Activated CD4-positive, alpha-beta T cell treated with anti-CD3 and anti-CD28 coated beads, Interleukin-2, amount 10 ng/mL, durations not matched to agents 24 days and 14 days (primary cell): ENCODE measurements around the gene CYP2C18. TPM values are rescaled to one million over a fixed set of nuclear protein-coding genes. Genes with fewer than 3 reads are reported as not detected.
"Not testable (repeated sequence)": the region's sequence is repeated elsewhere in the genome, so short reads cannot be mapped to it uniquely, and the experiment has no call there.

Experiments
- DNase-seq: peaks from one replicate; pipeline ENCODE4 v3.0.0; 2022
- H3K27ac Mint-ChIP-seq: one replicate; pipeline ENCODE4 v1.8.0; 2022; ENCODE audit warnings: mild to moderate bottlenecking, mixed read lengths
- H3K27me3 Mint-ChIP-seq: one replicate; pipeline ENCODE4 v1.8.0; 2022; ENCODE audit warnings: mixed read lengths
- H3K36me3 Mint-ChIP-seq: one replicate; pipeline ENCODE4 v1.8.0; 2022; ENCODE audit warnings: low read depth, mild to moderate bottlenecking, mixed read lengths
- H3K4me1 Mint-ChIP-seq: one replicate; pipeline ENCODE4 v1.8.0; 2021; ENCODE audit warnings: mixed read lengths
- H3K4me3 Mint-ChIP-seq: one replicate; pipeline ENCODE4 v1.8.0; 2022; ENCODE audit warnings: mild to moderate bottlenecking, moderate library complexity, mixed read lengths
- H3K9me3 Mint-ChIP-seq: one replicate; pipeline ENCODE4 v1.8.0; 2021; ENCODE audit warnings: mixed read lengths
- intact Hi-C: fragments of 100-400 bp; cut with micrococcal nuclease; formaldehyde crosslinking; loops from one replicate; pipeline ENCODE4 v1.15.1; 2023
- total RNA-seq: library from RNA; stranded (reverse); gene quantifications from 2 replicates; pipeline ENCODE4 v1.2.3, GENCODE V29; 2022

The CYP2C18 gene
- 1.2 TPM in 2 replicates for total RNA-seq

DNA sequence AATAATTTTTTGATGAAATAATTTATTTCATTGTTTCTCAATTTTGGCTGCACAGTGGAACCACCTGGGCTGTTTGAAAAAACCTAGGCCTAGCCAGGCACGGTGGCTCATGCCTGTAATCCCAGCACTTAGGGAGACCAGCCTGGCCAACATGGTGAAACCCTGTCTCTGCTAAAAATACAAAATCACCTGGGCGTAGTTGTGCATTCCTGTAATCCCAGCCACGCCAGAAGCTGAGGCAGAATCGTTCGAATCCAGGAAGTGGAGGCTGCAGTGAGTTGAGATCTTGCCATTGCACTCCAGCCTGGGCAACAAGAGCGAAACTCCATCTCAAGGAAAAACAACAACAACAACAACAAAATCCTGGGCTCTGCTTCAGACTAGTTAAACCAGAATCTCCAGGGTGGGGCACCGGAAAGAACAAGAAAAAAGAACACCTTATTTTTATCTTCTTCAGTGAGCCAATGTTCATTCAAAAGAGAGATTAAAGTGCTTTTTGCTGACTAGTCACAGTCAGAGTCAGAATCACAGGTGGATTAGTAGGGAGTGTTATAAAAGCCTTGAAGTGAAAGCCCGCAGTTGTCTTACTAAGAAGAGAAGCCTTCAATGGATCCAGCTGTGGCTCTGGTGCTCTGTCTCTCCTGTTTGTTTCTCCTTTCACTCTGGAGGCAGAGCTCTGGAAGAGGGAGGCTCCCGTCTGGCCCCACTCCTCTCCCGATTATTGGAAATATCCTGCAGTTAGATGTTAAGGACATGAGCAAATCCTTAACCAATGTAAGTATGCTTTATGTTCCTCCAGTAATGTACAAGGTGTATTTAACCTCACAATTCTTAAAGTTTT lies at the start of gene CYP2C18:
CYP2C18 (plus strand) TSS at position 516 of the 841 bp plus-strand sequence; CDS start at position 607, 91 bp downstream.
- H3K4me3 Mint-ChIP-seq = no peak within 1 kb of the TSS
- no peak within 1 kb of the TSS for H3K27ac Mint-ChIP-seq
- no peaks in the 10 kb centered on the region for H3K27me3 Mint-ChIP-seq
- no peak for DNase-seq
- H3K4me1 Mint-ChIP-seq = no peaks in the 10 kb centered on the region
- H3K9me3 Mint-ChIP-seq = no peaks in the 10 kb centered on the region
- H3K36me3 Mint-ChIP-seq = no peaks in the 10 kb centered on the region
- intact Hi-C loops = no loop called here

GRCh38 chr10:94638097-94638496 lies 45.4 kb upstream of the CYP2C18 start:
- H3K4me3 Mint-ChIP-seq, intact Hi-C loops, H3K27ac Mint-ChIP-seq, H3K36me3 Mint-ChIP-seq, H3K27me3 Mint-ChIP-seq, DNase-seq, H3K4me1 Mint-ChIP-seq: not testable (repeated sequence)
- H3K9me3 Mint-ChIP-seq = peaks cover 21% of the 10 kb centered on the region

- no peak for DNase-seq
- Mint-ChIP-seq H3K36me3 (no peaks in the 10 kb centered on the region), H3K4me1 (no peaks in the 10 kb centered on the region), H3K27ac (no peak overlapping the region), H3K4me3 (no peak overlapping the region), H3K9me3 (peaks cover 19% of the 10 kb centered on the region), H3K27me3 (no peaks in the 10 kb centered on the region)
- intact Hi-C loops = no loop called here
These were observed 43.6 kb upstream of the CYP2C18 start for GRCh38 chr10:94639902-94640301.

- Mint-ChIP-seq H3K9me3 (peaks cover 19% of the 10 kb centered on the region), H3K36me3 (no peaks in the 10 kb centered on the region), H3K4me3 (no peak overlapping the region), H3K27me3 (no peaks in the 10 kb centered on the region), H3K4me1 (no peaks in the 10 kb centered on the region), H3K27ac (no peak overlapping the region)
- DNase-seq = no peak
- intact Hi-C loops = no loop called here
These were observed 43.0 kb upstream of the CYP2C18 start for GRCh38 chr10:94640562-94640961.

GRCh38 chr10:94641480-94641879 lies 42.0 kb upstream of the CYP2C18 start:
- Mint-ChIP-seq H3K27me3 (no peaks in the 10 kb centered on the region), H3K36me3 (no peaks in the 10 kb centered on the region), H3K27ac (no peak overlapping the region), H3K9me3 (peaks cover 19% of the 10 kb centered on the region), H3K4me3 (no peak overlapping the region), H3K4me1 (no peaks in the 10 kb centered on the region)
- intact Hi-C loops = no loop called here
- DNase-seq = no peak

GRCh38 chr10:94644352-94644751 lies 39.2 kb upstream of the CYP2C18 start:
- Mint-ChIP-seq H3K27ac (no peak overlapping the region), H3K4me3 (no peak overlapping the region), H3K36me3 (no peaks in the 10 kb centered on the region), H3K27me3 (no peaks in the 10 kb centered on the region), H3K4me1 (no peaks in the 10 kb centered on the region), H3K9me3 (no peaks in the 10 kb centered on the region)
- no peak for DNase-seq
- intact Hi-C loops = no loop called here

- Mint-ChIP-seq H3K27ac (no peak overlapping the region), H3K27me3 (no peaks in the 10 kb centered on the region)
- intact Hi-C loops = no loop called here
These were observed 38.2 kb upstream of the CYP2C18 start for GRCh38 chr10:94645285-94645684.

DNA sequence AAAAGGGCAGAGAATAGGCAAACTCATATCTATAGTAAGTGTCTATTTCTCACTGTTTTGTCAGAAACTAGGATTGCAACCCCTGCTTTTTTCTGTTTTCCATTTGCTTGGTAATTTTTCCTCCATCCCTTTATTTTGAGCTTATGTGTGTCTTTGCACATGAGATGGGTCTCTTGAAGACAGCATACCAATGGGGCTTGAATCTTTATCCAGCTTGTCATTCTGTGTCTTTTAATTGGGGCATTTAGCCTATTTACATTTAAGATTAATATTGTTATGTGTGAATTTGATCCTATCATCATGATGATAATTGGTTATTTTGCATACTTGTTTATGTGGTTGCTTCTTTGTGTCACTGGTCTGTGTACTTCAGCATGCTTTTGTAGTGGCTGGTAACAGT lies 28.3 kb upstream of the CYP2C18 start:
- H3K27me3 Mint-ChIP-seq, H3K4me1 Mint-ChIP-seq, DNase-seq, intact Hi-C loops, H3K36me3 Mint-ChIP-seq, H3K27ac Mint-ChIP-seq, H3K4me3 Mint-ChIP-seq, H3K9me3 Mint-ChIP-seq: not testable (repeated sequence)

More at GRCh38 chr10:94645285-94645684, 38.2 kb upstream of the CYP2C18 start:
- Mint-ChIP-seq H3K4me1 (no peaks in the 10 kb centered on the region), H3K4me3 (no peak overlapping the region), H3K36me3 (no peaks in the 10 kb centered on the region), H3K9me3 (no peaks in the 10 kb centered on the region)
- no peak for DNase-seq

DNA sequence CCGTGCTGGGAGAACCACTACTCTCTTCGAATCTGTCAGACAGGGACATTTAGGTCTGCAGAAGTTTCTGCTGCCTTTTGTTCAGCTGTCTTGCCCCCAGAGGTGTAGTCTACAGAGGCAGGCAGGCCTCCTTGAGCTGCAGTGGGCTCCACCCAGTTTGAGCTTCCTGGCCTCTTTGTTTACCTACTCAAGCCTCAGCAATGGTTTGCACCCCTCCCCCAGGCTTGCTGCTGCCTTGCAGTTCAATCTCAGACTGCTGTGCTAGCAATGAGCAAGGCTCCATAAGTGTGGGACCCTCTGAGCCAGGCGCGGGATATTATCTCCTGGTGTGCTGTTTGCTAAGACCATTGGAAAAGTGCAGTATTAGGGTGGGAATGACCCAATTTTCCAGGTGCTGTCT lies 20.5 kb upstream of the CYP2C18 start:
- H3K36me3 Mint-ChIP-seq, DNase-seq, H3K4me1 Mint-ChIP-seq, H3K27ac Mint-ChIP-seq, intact Hi-C loops, H3K9me3 Mint-ChIP-seq, H3K27me3 Mint-ChIP-seq, H3K4me3 Mint-ChIP-seq: not testable (repeated sequence)

GRCh38 chr10:94666391-94667102 lies 17.0 kb upstream of the CYP2C18 start:
- peaks cover 7% of the 10 kb centered on the region for H3K9me3 Mint-ChIP-seq
- H3K27me3 Mint-ChIP-seq = no peaks in the 10 kb centered on the region
- intact Hi-C loops = no loop called here
- no peak overlapping the region for H3K4me3 Mint-ChIP-seq
- no peak overlapping the region for H3K27ac Mint-ChIP-seq
- H3K36me3 Mint-ChIP-seq = no peaks in the 10 kb centered on the region
- no peaks in the 10 kb centered on the region for H3K4me1 Mint-ChIP-seq
- no peak for DNase-seq

DNA sequence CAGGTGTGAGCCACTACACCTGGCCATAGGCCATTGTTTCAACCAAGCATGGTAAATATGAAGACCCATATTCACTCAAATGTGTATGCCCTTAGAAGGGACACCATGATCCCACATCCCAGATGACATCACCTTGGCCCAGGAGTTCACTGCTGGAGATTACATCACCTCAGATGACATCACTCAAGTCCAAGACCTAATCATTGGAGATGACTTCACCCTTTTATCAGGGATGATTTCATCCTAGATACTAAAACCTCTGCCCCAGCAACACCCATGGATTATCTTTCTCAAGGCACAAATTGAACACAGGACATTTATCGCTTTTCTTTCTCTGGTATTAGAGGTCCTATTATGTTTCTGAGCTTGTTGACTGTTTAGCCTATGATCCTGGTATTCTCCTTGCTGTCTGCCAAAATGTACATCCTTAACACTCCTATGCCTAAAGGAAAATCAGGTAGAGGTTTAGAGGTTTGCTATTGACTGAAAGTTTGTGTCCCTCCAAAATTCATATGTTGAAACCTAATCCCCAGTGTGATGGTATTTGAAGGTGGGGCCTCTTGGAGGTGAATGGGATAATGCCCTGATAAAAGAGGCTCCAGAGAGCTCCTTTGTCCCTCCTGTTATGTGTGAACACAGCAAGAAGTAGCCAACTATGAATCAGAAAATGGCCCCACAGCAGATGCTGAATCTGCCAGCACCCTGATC lies 9.8 kb upstream of the CYP2C18 start:
- intact Hi-C loops = no loop called here
- no peak overlapping the region for H3K27ac Mint-ChIP-seq

GRCh38 chr10:94676496-94676895 lies 7.0 kb upstream of the CYP2C18 start:
- Mint-ChIP-seq H3K27ac (no peak overlapping the region), H3K9me3 (no peaks in the 10 kb centered on the region), H3K27me3 (no peaks in the 10 kb centered on the region), H3K36me3 (no peaks in the 10 kb centered on the region), H3K4me1 (no peaks in the 10 kb centered on the region), H3K4me3 (no peak overlapping the region)
- intact Hi-C loops = no loop called here
- DNase-seq = no peak

More for the DNA sequence above, 9.8 kb upstream of the CYP2C18 start:
- Mint-ChIP-seq H3K4me1 (no peaks in the 10 kb centered on the region), H3K9me3 (peaks cover 7% of the 10 kb centered on the region), H3K36me3 (no peaks in the 10 kb centered on the region), H3K4me3 (no peak overlapping the region), H3K27me3 (no peaks in the 10 kb centered on the region)
- DNase-seq = no peak

- no peak for DNase-seq
- Mint-ChIP-seq H3K36me3 (no peaks in the 10 kb centered on the region), H3K4me3 (no peak overlapping the region), H3K4me1 (no peaks in the 10 kb centered on the region), H3K27ac (no peak overlapping the region), H3K9me3 (no peaks in the 10 kb centered on the region), H3K27me3 (no peaks in the 10 kb centered on the region)
- intact Hi-C loops = no loop called here
These were observed 5.8 kb upstream of the CYP2C18 start for GRCh38 chr10:94677691-94678090.

GRCh38 chr10:94678475-94678874 lies 5.1 kb upstream of the CYP2C18 start:
- Mint-ChIP-seq H3K27me3 (no peaks in the 10 kb centered on the region), H3K36me3 (no peaks in the 10 kb centered on the region), H3K9me3 (no peaks in the 10 kb centered on the region), H3K4me1 (no peaks in the 10 kb centered on the region), H3K4me3 (no peak overlapping the region), H3K27ac (no peak overlapping the region)
- intact Hi-C loops = no loop called here
- no peak for DNase-seq
